Kasumi-1 (cell line): ENCODE measurements around the gene DYRK1B.

ENCODE experiments used
- DNase-seq, 2 experiments: peaks; one replicate each; lab custom pipeline; 2025; lab: John Stamatoyannopoulos, UW

The DYRK1B gene

DNA sequence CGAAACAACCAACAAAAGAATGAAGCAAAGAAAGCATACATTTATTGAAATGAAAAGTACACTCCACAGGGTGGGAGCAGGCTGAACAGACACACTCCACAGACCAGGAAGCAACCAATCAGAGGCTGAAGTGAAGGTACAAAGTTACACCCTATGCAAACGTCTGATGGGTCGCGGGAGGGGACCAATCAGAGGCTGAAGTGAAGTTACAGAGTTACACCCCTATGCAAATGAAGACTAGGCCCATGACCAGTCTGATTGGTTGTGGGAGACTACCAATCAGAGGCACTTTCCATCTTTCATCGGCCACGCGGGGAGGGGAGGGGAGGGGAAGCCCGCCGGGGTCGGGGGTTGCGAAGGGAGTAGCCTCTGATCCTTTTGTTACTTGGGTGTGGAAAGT lies 24.6 kb upstream of the DYRK1B start:
- no peak for DNase-seq

DNA sequence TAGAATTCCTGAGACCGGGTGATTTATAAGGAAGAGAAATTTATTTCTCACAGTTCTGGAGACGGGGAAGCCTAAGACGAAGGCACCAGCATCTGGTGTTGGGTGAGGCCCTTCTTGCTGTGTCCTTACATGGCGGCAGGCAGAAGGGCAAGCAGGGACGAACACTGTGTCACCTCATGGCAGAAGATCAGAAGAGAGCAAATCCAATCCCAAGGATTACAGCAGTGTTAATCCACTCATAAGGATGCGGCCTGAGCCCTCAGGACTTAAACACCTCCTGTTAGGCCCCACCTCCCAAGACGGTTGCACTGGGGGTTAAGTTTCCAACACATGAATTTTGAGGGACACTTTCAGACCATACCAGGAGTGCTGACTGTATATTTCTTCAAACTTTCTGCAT lies 18.9 kb upstream of the DYRK1B start:
- DNase-seq = no peak

DNA sequence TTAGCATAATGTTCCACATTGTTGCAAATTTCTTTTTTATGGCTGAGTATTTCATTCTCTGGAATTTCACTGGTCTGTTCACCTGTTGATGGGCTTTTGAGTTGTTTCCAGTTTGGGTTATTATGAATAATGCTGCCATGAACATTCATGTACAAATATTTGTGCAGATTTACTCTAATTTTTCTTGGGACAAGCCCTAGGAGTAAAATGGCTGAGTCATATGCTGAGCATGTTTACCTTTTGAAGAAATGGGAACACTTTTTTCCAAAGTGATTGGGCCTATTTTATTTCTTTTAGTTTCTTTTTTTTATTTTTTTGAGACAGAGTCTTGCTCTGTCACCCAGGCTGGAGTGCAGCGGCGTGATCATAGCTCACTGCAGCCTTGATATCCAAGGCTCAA lies 16.9 kb upstream of the DYRK1B start:
- no peak for DNase-seq

DNA sequence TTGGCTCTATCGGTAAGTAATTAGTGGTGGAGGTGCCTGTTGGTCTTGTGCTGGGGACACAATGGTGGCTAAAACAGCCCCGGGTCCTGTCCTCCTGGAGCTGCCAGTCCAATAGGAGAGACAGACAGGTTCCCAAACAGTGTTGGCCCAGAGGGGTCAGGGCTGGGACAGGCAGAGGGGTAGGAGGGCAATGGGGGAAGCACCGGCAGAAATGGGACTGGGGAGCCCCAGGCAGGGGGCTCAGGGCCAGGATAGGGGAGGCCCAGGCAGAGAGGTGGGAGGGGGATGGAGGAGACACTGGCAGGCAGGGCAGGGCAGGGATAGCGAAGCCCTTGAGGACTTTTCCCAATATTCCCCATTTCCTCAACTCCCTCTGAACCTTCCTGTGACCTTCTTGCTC lies 14.4 kb upstream of the DYRK1B start:
- DNase-seq = no peak

DNA sequence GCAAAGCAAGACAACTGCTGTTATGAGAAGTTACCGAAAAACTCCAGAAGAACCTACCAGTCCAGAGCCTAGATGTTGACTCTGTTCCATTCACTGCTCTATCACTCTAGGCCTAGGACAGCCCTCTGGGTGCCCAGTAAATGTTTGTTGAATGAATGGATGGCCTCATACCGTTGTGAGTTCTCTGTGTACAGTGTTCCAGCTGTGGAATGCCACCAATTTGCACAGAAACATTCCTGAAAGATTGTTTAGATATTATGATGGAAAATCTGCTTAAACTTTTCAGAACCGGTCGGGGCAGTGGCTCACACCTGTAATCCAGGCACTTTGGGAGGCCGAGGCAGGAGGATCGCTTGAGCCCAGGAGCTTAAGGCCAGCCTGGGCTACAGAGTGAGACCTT lies 13.6 kb upstream of the DYRK1B start:
- no peak for DNase-seq

DNA sequence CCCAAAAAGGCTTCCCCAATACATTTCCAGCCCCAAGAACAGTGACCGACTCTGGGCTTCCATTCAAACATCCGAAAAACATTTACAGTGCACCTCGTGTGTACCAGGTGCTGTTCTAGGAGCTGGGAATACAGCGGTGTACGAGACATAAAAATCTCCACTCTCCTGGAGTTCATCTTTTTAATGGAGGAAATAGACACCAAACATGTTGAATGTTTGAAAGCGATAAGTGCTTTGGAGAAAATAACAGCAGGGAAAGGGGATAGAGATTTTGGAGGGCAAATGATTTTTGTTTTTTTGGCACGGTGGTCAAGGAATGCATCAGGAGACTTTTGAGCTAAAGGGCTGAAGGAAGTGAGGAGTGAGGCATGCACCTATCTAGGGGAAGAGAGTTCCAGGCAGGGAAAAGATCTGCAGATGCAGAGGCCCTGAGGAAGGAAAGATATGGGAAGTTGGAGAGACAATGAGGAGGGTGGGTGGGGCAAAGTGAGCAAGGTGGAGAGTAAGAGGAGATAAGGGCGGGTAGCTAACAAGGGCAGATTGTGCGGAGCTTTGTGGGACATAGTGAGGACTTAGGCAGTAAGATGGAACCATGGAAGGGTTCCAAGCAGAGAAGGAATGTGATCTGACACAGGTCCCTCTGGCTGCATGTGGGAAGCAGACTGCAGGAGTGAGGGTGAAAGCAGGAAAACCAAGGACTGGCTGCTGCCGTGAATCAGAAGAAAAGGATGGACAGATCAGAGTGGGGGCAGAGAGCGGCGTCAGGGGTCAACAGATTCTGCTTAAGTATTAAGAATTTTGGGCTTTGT lies 12.9 kb upstream of the DYRK1B start:
- DNase-seq = peak in 1 of 2 experiments; percentile 6

DNA sequence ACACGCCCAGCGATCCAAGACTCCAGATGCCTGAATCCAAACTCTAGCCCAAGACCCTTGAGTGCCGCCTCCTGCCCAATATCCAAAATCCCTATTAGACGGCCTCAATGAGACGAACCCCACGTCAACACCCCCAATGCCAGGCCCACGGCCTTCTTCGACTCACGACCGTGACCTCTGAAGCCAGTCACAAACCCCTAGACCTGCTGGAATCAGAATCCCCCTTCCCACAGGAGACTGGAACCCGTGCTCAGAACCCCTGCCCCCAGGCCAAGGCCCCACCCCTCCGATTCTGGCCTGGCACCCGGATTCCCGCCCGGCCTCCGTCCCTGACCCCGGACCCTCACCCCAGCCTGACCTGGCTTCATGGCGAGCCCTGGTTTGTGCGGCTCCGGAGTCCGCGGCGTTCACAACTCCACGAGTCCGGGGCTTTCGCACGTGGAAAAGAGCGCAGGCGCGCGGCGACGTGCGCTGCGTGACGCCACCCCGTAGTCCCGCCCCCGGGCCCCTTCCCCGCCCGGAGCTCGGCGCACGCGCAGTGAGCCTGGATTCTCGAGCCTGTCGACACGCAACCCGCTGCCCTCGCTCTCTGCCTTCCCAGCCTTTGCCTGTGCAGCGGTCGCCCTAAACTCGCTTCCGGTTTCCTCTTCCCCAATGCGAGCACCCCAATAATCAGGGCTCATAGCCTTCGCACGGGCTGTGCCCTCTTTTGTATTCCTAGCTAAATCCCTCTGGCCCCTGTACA lies 12.1 kb upstream of the DYRK1B start, which contains the start of gene FBL:
Gene FBL (minus strand): TSS at position 447 of the 745 bp plus-strand sequence. CDS start 79 bp downstream, at position 368.
- DNase-seq = peak; percentile 84 to 85

DNA sequence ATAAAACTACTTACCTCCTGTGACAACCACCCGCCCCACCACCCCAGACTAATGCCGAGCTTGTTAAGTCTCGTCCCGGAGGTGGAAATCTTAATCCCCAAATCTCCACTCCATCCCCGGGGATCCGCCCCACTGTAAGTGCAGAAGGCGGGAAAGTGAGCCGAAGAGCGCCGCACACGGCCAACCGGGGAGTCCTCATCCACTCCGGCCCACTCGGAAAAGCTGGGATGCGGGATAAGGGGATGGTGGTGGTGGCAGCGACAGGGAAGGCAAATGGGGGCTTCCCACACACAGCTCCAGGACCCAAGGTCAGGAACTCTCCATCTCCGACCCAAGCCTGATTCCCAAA lies 11.6 kb upstream of the DYRK1B start:
- peak in 1 of 2 experiments; percentile 32 for DNase-seq

DNA sequence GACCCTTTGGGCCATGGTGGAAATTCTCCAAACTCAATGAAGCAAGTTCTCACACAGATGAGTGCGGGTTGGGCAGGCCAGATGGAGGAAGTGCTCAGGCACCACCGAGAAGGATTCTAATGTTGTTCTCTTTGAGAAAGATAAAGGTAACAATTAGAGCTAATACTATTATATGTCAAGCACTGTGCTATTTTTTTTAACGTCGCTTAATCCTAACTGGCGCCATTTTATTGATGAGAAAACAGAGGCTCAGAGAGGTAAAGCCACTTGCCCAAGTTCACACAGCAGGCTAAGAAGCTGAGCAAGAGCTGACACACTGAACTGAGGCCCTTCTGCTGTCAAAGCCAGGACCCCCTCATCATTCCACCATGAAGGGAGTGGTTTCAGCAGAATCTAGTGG lies 11.2 kb upstream of the DYRK1B start:
- DNase-seq = peak in 1 of 2 experiments; percentile 20

DNA sequence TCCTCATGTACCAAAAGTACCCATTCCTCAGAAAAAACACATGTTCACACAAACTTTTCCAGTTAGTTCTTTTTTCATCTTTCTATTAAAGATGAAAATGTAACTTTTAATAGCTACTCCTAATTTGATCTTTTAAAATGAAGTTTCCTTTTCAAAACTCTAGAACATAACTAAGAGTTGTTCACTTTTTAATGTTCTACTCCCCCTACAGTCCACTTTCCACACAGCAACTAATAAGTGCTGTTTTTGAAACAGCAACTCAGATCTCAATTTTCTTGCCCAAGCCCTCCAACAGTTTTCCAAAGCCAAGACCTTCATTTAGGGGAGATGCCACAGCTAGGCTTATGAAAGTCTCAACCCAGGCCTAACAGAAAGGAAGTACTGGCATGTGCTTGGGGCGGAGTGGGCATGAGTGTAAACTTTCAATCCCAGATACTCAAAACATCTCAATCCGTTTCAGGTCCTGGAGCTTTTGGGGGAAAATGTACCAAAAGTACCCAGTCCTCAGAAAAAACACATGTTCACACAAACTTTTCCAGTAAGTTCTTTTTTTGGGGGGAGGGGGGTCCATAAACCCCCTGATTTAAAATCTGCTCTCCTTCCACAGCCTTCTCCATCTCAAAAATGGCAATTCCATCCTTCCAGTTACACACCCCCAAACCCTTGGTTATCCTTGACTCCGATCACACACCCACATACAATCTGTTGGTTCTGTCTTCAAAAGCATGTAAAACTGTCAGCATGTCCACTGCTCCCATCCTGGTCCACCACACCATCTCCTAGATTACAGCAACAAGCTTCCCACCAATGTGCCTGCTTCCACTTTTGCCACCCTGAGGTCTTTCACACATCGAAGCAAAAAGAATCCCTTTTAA lies 10.2 kb upstream of the DYRK1B start:
- DNase-seq = peak; percentile 74 to 84

DNA sequence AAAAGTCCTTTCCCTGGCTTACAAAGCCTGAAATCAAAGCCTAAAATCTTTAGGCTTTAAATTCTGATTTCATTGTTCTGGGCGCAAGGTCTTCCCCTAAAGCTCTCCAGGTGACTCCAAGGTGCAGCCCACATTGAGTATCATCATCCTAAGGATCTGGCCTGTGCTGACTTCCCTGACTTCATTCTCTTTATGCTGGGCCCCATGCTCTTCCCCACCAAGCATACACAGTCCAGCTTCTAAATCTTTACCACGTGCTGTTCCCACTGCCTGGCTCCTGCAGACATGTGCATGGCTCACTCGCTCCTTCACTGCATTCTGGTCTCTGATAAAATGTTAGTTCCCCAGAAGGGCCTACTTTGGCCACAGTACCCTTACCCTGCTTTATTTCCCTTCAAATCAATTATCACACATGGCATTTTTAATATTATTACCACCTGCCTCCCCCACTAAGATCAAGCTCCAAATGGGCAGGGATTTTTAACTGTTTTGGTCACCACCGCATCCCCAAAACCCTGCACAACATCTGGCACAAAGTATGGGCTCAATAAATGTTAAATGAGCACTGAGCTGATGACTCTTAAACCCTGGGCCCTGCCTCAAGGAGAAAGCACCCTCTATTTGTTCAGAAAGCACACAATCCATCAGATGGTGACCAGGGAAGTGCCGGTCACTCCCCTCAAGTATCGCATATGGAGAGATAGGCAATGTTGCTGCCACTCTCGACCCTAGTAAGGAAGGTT lies 8.9 kb upstream of the DYRK1B start:
- no peak for DNase-seq

DNA sequence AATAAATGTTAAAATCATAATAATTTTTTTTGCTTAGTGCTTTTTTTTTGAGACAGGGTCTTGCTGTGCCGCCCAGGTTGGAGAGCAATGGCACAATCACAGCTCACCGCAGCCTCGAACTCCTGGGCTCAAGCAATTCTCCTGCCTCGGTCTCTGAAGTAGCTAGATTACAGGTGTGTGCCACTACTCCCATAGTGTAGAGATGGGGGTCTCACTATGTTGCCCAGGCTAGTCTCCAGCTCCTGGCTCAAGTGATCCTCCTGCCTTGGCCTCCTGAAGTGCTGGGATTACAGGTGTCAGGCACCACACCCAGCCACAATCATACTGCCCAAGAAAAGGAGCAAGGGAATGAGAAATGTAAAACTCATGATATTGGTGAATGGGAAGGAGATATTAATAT lies 7.1 kb upstream of the DYRK1B start:
- no peak for DNase-seq

DNA sequence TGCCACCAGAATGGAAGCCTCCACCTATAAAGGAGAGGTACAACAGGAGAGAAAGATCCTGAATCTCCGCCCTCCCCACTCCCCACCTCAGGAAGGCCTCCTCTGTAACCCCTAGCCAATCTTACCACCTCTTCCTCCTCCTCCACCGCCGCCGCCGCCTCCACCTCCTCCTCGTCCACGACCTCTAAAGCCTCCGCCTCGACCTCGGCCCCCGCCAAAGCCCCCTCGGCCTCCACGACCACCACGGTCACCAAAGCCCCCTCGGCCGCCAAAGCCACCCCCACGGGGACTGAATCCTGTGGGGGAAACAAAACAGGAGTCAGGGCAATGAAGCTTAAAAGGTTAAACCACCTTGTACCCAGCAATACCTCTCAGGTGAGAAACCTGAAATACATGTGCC lies 6.5 kb upstream of the DYRK1B start:
- no peak for DNase-seq

DNA sequence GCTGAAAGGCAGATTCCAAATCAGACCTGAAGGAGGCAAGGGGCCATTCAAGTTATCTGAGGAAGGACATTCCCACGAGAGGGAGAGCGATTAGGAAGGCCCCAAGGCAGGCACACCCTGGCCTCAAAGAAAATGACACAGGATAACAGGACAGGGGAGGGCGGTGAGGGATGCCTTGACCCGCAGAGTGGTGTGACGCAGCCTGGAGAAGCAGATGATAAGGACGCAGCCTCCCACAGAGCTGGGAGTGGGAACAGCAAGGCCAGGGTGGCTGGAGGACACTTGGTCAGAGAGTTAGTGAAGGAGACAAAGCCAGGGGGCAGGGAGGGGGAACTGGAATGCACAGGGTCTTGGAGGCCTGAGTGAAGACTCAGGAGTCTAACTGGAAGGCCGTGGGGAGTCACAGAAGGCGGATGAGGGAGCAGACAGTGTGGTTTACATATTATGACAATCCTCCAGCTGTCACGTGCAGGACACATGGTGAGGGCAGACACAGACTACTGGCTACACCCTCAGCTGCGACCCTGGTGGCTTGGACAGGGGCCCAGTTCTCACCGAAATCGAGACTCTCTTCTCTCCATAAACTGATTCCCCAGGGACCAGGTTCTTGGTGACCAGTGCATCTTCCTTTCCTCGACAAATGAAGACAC lies 5.8 kb upstream of the DYRK1B start:
- DNase-seq = no peak

DNA sequence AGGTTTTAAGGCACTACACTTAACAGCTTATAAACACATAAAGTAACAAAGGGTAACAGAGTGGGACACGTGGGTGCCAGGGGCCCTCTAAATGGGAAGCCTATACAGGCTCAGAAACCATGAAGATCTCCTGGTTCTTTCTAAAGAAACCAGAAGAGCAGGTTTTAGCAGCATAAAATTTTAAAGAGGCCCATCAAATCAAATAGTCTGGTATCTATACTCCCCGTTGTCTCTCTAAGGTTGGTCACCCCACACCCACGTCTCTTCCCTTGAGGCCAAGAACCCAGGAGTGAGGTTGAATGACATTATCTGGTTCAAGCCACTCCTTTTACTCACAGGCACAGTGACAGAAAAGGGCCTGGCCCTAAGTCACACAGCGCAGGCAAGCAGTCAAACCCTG lies 4.6 kb upstream of the DYRK1B start:
- DNase-seq = no peak

DNA sequence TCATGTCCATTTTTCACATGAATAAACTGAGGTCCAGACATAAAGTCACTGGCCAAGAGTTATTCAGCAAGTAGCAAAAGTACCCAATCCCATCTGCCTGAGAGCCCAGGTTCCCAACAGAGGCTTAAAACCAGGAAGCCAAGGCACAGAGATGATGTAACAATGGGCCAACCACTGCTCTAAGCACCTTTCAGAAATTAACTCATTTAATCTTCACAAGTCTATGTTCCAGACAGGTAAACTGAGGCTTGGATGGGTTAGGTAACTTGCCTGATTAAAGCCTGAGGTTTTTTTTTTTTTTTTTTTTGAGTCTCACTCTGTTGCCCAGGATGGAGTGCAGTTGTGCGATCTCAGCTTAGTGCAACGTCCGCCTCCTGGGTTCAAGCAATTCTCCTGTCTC lies 4.0 kb upstream of the DYRK1B start:
- no peak for DNase-seq

DNA sequence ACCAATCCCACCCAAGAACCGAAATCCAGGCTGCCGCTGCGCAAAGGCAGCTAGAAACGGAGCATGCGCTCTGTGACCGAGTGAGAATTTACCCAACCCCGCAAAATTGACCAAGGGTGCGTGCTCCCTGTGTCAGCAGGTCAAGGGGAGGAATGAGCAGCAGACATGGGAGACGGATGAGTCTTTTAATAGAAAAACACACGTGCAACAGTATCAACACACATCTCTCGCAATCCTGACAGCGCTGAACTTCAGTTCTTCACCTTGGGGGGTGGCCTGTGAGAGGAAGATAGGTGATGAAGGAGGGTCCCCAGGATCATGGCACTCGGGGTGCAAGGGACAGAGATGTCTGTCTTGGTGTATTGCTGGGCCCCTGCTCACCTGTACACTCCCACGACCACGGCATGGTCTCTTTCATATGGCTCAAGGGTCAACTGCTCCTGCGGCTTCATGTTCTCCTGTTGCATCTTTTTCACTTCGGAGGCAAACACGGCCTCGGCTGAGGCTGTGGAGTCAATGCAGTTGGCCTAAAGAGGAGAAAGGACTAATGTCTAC lies 402 bp upstream of the DYRK1B start:
- DNase-seq = no peak

DNA sequence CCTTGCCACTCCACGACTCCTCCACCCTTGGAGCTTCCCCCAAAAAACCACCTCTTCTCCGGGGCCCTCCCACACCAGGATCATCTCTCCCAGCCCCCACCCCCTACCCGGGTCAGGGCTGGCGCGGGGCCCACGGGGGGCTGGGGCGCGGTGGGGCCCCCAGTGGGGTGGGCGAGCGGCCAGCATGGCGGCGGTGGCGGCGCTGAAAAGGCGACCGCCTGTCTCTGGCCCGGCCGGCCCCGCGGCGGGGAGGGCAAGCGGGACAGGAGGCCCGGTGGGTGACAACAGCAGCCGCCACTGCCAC lies 850 bp downstream of the DYRK1B start:
- no peak for DNase-seq

DNA sequence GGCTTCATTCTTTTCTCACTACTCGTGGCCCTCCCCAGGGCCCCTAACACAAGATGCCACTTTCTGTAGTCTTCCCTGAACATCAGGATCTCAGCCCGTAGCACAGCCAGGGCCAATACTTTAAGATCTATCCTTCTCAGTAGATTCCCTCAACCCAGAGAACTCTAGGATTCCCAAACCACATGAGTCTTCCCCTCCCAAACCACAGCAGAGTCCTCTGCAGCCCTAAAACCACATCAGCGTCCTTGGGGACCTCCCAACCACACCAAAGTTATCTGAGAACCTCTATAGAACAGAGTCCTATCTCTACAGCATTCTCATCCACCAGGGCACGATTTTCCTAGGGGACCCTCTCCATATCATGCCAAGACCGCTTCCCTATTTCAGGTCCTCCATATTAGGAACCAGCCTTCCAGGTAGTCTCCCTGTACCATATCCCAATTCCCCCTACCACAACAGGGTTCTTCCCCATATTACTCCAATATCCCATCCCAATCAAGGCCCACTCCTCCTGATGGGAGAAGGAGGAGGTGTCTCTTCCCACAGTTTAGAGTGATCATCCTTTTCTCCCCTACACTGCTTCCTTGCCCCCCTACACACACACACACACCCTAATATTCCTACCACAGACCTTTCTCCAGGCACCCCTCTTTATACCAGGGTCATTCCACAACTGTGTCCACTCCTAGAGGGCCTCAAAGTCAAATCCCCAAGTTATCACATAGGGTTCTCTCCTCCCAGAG lies 1.4 kb downstream of the DYRK1B start:
- DNase-seq = no peak

DNA sequence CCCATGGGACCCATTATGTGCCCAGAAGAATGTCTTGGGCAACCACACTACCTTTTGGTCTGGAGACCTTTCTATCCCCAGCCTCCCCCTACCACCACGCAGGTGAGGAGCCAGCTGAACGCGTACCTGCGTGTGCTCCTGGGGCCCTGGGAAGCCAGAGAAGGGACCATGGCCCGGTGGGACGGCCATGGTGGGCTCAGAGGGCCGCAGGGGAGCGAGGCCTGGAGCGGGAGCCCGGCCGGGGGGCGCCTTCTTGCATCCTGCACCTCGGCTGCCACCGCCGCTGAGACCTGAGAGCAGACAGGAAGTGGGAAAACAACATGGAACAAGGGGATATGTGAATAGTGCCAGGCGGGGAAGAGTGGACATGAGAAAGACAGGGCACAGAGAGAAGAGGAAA lies 2.3 kb downstream of the DYRK1B start:
- no peak for DNase-seq
